Ovary (tissue), 9 donors: ENCODE data around the gene RBKS. TPM values are rescaled to one million over a fixed set of nuclear protein-coding genes. Genes with fewer than 3 reads are reported as not detected.
A peak's percentile ranks its signal among the peaks of the same experiment; 100 is the strongest.

ENCODE experiments used
- DNase-seq, 5 donors: peaks; one replicate each; pipeline ENCODE4 v3.0.0-alpha.2; 2019 to 2020
- H3K27ac ChIP-seq, 2 donors: fragments of 200-600 bp; one replicate each; pipeline versions ENCODE4 v1.5.1 to v1.8.0; 2019 to 2022
- H3K27me3 ChIP-seq: fragments of 200-600 bp; one replicate; pipeline ENCODE4 v1.8.0; 2022
- H3K36me3 ChIP-seq: fragments of 200-600 bp; sonication (generic); one replicate; pipeline ENCODE4 v1.5.1; 2019
- H3K4me1 ChIP-seq: one replicate; pipeline ENCODE4 v1.8.1; 2013; ENCODE audit warnings: mild to moderate bottlenecking, moderate library complexity; ENCODE audit not compliant: insufficient read depth
- H3K4me3 ChIP-seq: fragments of 200-600 bp; sonication (generic); one replicate; pipeline ENCODE4 v1.5.1; 2017
- H3K9me3 ChIP-seq, 2 donors: fragments of 200-600 bp in 1 of 2; sonication (generic) in 1 of 2; one replicate each; pipeline versions ENCODE4 v1.5.1 to v1.8.1; 2013 to 2019; ENCODE audit warnings: mild to moderate bottlenecking in 1 of 2, moderate library complexity in 1 of 2
- EP300 ChIP-seq: sonication (generic); formaldehyde crosslinking; IDR thresholded peaks from one replicate; pipeline ENCODE4 v1.6.1; 2017; ENCODE audit warnings: antibody characterized with exemption
- POLR2A ChIP-seq: fragments of 450-650 bp; IDR thresholded peaks from one replicate; pipeline ENCODE4 v1.6.1; 2017; ENCODE audit warnings: antibody characterized with exemption, mild to moderate bottlenecking, moderate library complexity
- WGBS, 3 donors: extraction: QIAGEN DNeasy Blood & Tissue Kit in 1 of 3; methylation state at CpG; one replicate each; pipeline versions ENCODE4 v1.1.5 to v1.1.7; 2013 to 2017; 5-methylcytosine and 5-hydroxymethylcytosine counted together
- intact Hi-C, 4 donors: fragments of 100-400 bp; cut with DNase I; formaldehyde crosslinking; loops; one replicate each; pipeline versions ENCODE4 v1.11.0 to v1.15.1; 2022 to 2023
- polyA plus RNA-seq, 2 donors: library from polyadenylated mRNA; stranded (reverse); fragments of 200-250 nt in 1 of 2; fragments of 350-450 nt in 1 of 2; fragmentation: Illumina TruSeq in 1 of 2; extraction: RNeasy Lipid Tissue Mini Kit (QIAGEN cat#74804) in 1 of 2; gene quantifications; one replicate each; pipeline ENCODE4 v1.2.3, GENCODE V29; 2013 to 2014
- total RNA-seq, 7 donors: library from RNA; depleted of rRNA in 2 of 7; stranded (reverse); fragments of >200 nt in 2 of 7; fragmentation: NEBNext Ultra II Directional in 3 of 7; extraction: Animal tissue kit (Norgen Biotek cat#: 25700) in 3 of 7; gene quantifications; one replicate each; pipeline versions ENCODE4 v1.1.0 to v1.2.4, GENCODE V29; 2016 to 2023
- TF ChIP-seq, protein P1 (sequence below), 3 donors: fragments of 450-650 bp in 2 of 3; fragments of 200-600 bp in 1 of 3; IDR thresholded peaks; one replicate each; pipeline versions ENCODE4 v1.5.1 to v1.8.0; 2016 to 2022; ENCODE audit warnings: antibody characterized with exemption in 3 of 3, mild to moderate bottlenecking in 1 of 3
- donor health status: DM: no; HTN: no; CAD: no; lungs with moderate emphysema.
- donor health status: DM: no; HTN: no; CAD: no.
- donor health status: Bipolar disorder and iron deficiency.
- donor health status: DM: yes; HTN: yes; CAD: no.
- donor health status: DM: no; HTN: no; CAD: no.
- donor health status: DM: yes; HTN: yes; CAD: no.

The RBKS gene
- total and polyA plus RNA-seq, 9 donors: 1.9 to 32.9 (median 4.0) TPM

GRCh38 chr2:27798948-27799645 is 91.1 kb downstream of the RBKS start:
- Histone ChIP-seq H3K9me3 (no peaks in the 10 kb centered on the region), H3K4me3 (no peak overlapping the region), H3K27ac (no peak overlapping the region), H3K36me3 (no peaks in the 10 kb centered on the region), H3K4me1 (no peaks in the 10 kb centered on the region), H3K27me3 (no peaks in the 10 kb centered on the region)
- intact Hi-C loops: no loop called here
- no peak for TF ChIP-seq EP300
- no peak for TF ChIP-seq POLR2A
- TF ChIP-seq, protein P1, sequence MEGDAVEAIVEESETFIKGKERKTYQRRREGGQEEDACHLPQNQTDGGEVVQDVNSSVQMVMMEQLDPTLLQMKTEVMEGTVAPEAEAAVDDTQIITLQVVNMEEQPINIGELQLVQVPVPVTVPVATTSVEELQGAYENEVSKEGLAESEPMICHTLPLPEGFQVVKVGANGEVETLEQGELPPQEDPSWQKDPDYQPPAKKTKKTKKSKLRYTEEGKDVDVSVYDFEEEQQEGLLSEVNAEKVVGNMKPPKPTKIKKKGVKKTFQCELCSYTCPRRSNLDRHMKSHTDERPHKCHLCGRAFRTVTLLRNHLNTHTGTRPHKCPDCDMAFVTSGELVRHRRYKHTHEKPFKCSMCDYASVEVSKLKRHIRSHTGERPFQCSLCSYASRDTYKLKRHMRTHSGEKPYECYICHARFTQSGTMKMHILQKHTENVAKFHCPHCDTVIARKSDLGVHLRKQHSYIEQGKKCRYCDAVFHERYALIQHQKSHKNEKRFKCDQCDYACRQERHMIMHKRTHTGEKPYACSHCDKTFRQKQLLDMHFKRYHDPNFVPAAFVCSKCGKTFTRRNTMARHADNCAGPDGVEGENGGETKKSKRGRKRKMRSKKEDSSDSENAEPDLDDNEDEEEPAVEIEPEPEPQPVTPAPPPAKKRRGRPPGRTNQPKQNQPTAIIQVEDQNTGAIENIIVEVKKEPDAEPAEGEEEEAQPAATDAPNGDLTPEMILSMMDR (IDR thresholded peaks at IDR 0.05): no peak
- peak in 2 of 5 donors; percentile 11 to 51 for DNase-seq
- 47 to 71% (median 67%) methylated on average over 11 of the region's 11 CpGs for WGBS, 3 donors

- intact Hi-C loops: no loop called here
- H3K27ac ChIP-seq: no peak overlapping the region
- H3K36me3 ChIP-seq: no peaks in the 10 kb centered on the region
- DNase-seq: no peak
- no peak overlapping the region for H3K4me3 ChIP-seq
- TF ChIP-seq, protein P1 (IDR thresholded peaks at IDR 0.05): no peak
- TF ChIP-seq POLR2A (no peak), EP300 (no peak)
- no peaks in the 10 kb centered on the region for H3K4me1 ChIP-seq
- 92 to 94% (median 94%) methylated on average over 7 of the region's 7 CpGs for WGBS, 3 donors
- no peaks in the 10 kb centered on the region for H3K27me3 ChIP-seq
- no peaks in the 10 kb centered on the region for H3K9me3 ChIP-seq
Observed at GRCh38 chr2:27798486-27798885, 91.7 kb downstream of the RBKS start.

- Histone ChIP-seq H3K9me3 (no peaks in the 10 kb centered on the region), H3K27ac (no peak overlapping the region), H3K4me1 (no peaks in the 10 kb centered on the region), H3K4me3 (no peak overlapping the region), H3K36me3 (no peaks in the 10 kb centered on the region), H3K27me3 (no peaks in the 10 kb centered on the region)
- intact Hi-C loops: no loop called here
- DNase-seq: no peak
- TF ChIP-seq EP300 (no peak), POLR2A (no peak)
- TF ChIP-seq, protein P1 (IDR thresholded peaks at IDR 0.05): no peak
- WGBS, 3 donors: 94 to 96% (median 95%) methylated on average over 4 of the region's 4 CpGs
Observed at GRCh38 chr2:27797841-27798240, 92.3 kb downstream of the RBKS start.

DNA sequence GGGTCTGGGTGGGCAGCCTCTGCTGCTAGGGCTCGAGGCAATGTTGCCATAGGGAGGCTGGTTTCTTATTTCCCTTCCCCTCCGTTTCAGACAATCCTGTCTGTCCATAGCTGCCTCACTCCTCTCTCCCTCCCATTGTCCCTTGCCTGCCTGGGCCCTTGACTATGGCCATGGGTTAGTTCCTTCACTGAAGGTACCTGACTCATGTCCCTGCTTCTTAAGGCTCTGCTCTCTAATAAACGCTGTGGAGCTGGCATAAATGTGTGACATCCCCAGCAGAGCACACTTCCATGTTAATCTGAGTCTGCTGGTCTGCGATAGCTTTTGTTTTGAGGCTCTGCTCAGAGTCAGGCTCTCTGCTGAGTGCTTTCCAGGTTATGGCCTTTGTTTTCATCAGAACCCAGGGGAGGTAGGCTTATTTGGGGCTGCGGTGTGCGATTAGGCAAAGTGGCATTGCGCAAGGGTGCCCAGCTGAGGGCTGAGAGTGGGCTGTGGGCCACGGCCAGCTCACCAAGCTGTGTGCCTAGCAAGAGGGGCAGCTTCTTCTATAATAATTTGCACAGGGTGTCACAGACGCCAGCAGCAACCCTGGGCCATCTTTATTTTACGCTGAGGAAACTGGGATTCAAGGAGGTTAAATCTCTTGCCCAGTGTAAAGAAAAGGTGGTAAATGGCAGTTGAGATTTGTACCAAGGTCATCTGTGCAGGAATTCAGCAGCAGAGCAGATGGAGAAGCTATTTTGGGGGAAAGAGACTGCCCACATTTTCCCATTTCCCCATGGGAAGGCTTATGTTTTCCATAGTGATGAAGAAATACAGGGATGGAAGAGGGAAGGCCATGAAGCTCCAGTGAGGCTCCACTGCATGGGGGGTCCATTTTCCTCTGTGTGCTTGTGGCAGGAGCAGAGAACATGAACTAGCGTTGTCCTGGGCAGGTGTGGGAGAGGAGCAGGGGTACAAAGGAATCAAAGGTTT is 93.1 kb downstream of the RBKS start:
- Histone ChIP-seq H3K36me3 (no peaks in the 10 kb centered on the region), H3K4me1 (no peaks in the 10 kb centered on the region), H3K4me3 (no peak overlapping the region), H3K27me3 (no peaks in the 10 kb centered on the region), H3K27ac (no peak overlapping the region), H3K9me3 (no peaks in the 10 kb centered on the region)
- DNase-seq: no peak
- no peak for TF ChIP-seq EP300
- TF ChIP-seq, protein P1 (IDR thresholded peaks at IDR 0.05): no peak
- TF ChIP-seq POLR2A: no peak
- intact Hi-C loops: no loop called here
- WGBS, 3 donors: 81 to 86% (median 83%) methylated on average over 11 of the region's 11 CpGs
